Measurements from ENCODE around the gene PSMG2.

GRCh38 chr18:12726331-12726730, 23.5 kb downstream of the PSMG2 start:
- no peak for TF ChIP-seq EZH2 (IDR thresholded peaks at IDR 0.05)
- no peak for TF ChIP-seq CTCF (IDR thresholded peaks at IDR 0.05)

Data from neural progenitor cell (in vitro differentiated cells).